Common myeloid progenitor, CD34-positive (primary cell): ENCODE results near the gene PPP1R16B.

Source experiments
- CTCF ChIA-PET: fragments of 350-600 bp; sonication (Branson Sonifier 250); formaldehyde crosslinking; loops from one replicate; lab custom pipeline; 2021; ENCODE audit warnings: antibody characterized with exemption; lab: Charles Lee
- POLR2A ChIA-PET: fragments of 350-600 bp; sonication (Branson Sonifier 250); formaldehyde crosslinking; loops from one replicate; lab custom pipeline; 2021; ENCODE audit warnings: antibody characterized with exemption; lab: Charles Lee
- DNase-seq, 3 donors: peaks; one replicate each; pipeline versions ENCODE4 v3.0.0 to v3.0.0-alpha.2; 2013
- H3K27ac ChIP-seq, 2 experiments: 1 replicate in 1 of 2; 2 replicates in 1 of 2; pipeline ENCODE4 v1.7.0; 2013; ENCODE audit warnings: inconsistent platforms in 2 of 2, low read length in 2 of 2, mild to moderate bottlenecking in 2 of 2, low read depth in 1 of 2, moderate library complexity in 1 of 2; ENCODE audit not compliant: severe bottlenecking in 2 of 2, insufficient read depth in 1 of 2, poor library complexity in 1 of 2
- H3K27me3 ChIP-seq, 5 experiments: replicated peaks in 2 of 5; 1 replicate in 3 of 5; 2 replicates in 2 of 5; pipeline versions ENCODE4 v1.6.1 to v1.7.0; 2013; ENCODE audit warnings: low read length in 4 of 5, mild to moderate bottlenecking in 2 of 5, moderate library complexity in 2 of 5, inconsistent platforms in 1 of 5; ENCODE audit not compliant: insufficient read depth in 5 of 5, control insufficient read depth in 4 of 5
- H3K36me3 ChIP-seq, 4 experiments: 1 replicate in 2 of 4; 2 replicates in 2 of 4; pipeline versions ENCODE4 v1.6.1 to v1.7.0; 2013; ENCODE audit warnings: low read length in 3 of 4, control low read depth in 1 of 4, mild to moderate bottlenecking in 1 of 4; ENCODE audit not compliant: control insufficient read depth in 4 of 4, insufficient read depth in 4 of 4
- H3K4me1 ChIP-seq, 4 experiments: 1 replicate in 3 of 4; 2 replicates in 1 of 4; pipeline versions ENCODE4 v1.6.1 to v1.7.1; 2013; ENCODE audit warnings: low read length in 3 of 4, mild to moderate bottlenecking in 3 of 4, control low read depth in 1 of 4, inconsistent platforms in 1 of 4, moderate library complexity in 1 of 4; ENCODE audit not compliant: control insufficient read depth in 4 of 4, insufficient read depth in 4 of 4; ENCODE audit errors: control extremely low read depth in 1 of 4
- H3K4me3 ChIP-seq, 7 experiments: 1 replicate in 4 of 7; 2 replicates in 3 of 7; pipeline versions ENCODE4 v1.5.1 to v1.7.0; 2013; ENCODE audit warnings: mild to moderate bottlenecking in 7 of 7, low read length in 6 of 7, moderate library complexity in 6 of 7, inconsistent platforms in 2 of 7, low read depth in 2 of 7, control low read depth in 1 of 7; ENCODE audit not compliant: insufficient read depth in 4 of 7, control insufficient read depth in 1 of 7; ENCODE audit errors: extremely low read depth in 1 of 7
- H3K9me3 ChIP-seq, 5 experiments: 1 replicate in 4 of 5; 2 replicates in 1 of 5; pipeline versions ENCODE4 v1.6.1 to v1.7.1; 2013; ENCODE audit warnings: low read length in 4 of 5, mild to moderate bottlenecking in 2 of 5, inconsistent platforms in 1 of 5, low read depth in 1 of 5, moderate library complexity in 1 of 5; ENCODE audit not compliant: control insufficient read depth in 4 of 5, insufficient read depth in 2 of 5; ENCODE audit errors: control extremely low read depth in 1 of 5
- WGBS: methylation state at CpG from one replicate; pipeline ENCODE4 v1.1.5; 2013; ENCODE audit not compliant: insufficient coverage; 5-methylcytosine and 5-hydroxymethylcytosine counted together

Gene PPP1R16B

GRCh38 chr20:38829296-38829875 is 23.9 kb downstream of the PPP1R16B start:
- no peak for DNase-seq
- H3K36me3 ChIP-seq: no peaks in the 10 kb centered on the region
- H3K27me3 ChIP-seq: no peaks in the 10 kb centered on the region
- no peaks in the 10 kb centered on the region for H3K9me3 ChIP-seq
- ChIA-PET CTCF (no interaction called here), POLR2A (interaction anchor here (0.6 to 2.3 kb wide), 2 partner anchors 13 to 24 kb away, joined by 3 to 7 read pairs; partner anchors contain the start of gene PPP1R16B)
- peaks cover 0 to 19% (median 7%) of the 10 kb centered on the region in 4 experiments for H3K4me1 ChIP-seq
- H3K4me3 ChIP-seq: no peak overlapping the region
- WGBS: 98% methylated on average over 6 of the region's 7 CpGs
- H3K27ac ChIP-seq: no peak overlapping the region

GRCh38 chr20:38830356-38830755 is 24.9 kb downstream of the PPP1R16B start:
- CTCF ChIA-PET: interaction anchor here (0.6 to 1.6 kb wide), 2 partner anchors 12 to 63 kb away, joined by 3 to 4 read pairs; no protein-coding TSS in a partner anchor
- WGBS: no CpG with 5 or more reads among the region's 1 CpG
- POLR2A ChIA-PET: interaction anchor here (1.0 to 2.3 kb wide), 4 partner anchors 12 to 25 kb away, joined by 3 to 13 read pairs (median 6); partner anchors contain the start of gene PPP1R16B
- Histone ChIP-seq H3K36me3 (no peaks in the 10 kb centered on the region), H3K27ac (no peak overlapping the region), H3K27me3 (no peaks in the 10 kb centered on the region), H3K9me3 (no peaks in the 10 kb centered on the region), H3K4me1 (peaks cover 0 to 19% (median 7%) of the 10 kb centered on the region in 4 experiments), H3K4me3 (no peak overlapping the region)
- DNase-seq: no peak

- Histone ChIP-seq H3K36me3 (peaks cover 0 to 3% (median 0%) of the 10 kb centered on the region in 4 experiments), H3K4me3 (no peak overlapping the region), H3K27me3 (no peaks in the 10 kb centered on the region), H3K4me1 (peaks cover 0 to 19% (median 7%) of the 10 kb centered on the region in 4 experiments), H3K27ac (no peak overlapping the region), H3K9me3 (no peaks in the 10 kb centered on the region)
- ChIA-PET POLR2A (interaction anchor here (0.6 to 2.3 kb wide), 7 partner anchors 10 to 220 kb away, joined by 3 to 13 read pairs (median 4); partner anchors contain the start of gene PPP1R16B), CTCF (interaction anchor here (1.6 kb wide), 1 partner anchor 62 kb away, joined by 4 read pairs; no protein-coding TSS in a partner anchor)
- 93% methylated on average over 11 of the region's 11 CpGs for WGBS
- no peak for DNase-seq
Observed at GRCh38 chr20:38831049-38831691, 25.7 kb downstream of the PPP1R16B start.

DNA sequence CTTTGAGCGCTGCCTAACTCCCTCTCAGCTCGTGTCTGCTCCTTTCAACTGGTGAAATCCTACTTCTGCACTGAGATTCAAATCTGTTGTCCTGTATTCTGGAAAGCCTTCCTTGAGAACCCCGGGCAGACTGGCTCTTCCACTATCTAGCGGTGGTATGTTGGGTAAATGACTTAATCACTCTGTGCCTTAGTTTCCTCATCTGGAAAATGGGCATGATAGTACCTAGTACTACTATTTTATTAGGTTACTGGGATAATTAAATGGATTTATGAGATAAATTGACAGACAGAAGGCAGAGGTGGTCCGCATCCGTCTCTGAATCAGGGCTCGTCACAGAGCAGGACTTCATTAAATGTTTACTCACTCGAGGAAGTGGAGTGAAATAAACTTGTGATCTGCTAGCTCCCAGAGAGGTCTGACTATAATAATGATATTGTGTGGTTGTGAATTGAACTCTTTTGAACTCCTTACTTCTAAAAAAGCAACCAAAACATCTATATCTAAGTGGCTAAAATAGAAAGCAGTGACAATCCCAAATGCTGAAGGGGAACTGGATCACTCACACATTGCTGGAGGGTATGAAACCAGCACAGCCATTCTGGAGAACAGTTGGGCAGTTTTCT is 26.6 kb downstream of the PPP1R16B start:
- POLR2A ChIA-PET: interaction anchor here (1.1 to 2.3 kb wide), 3 partner anchors 22 to 44 kb away, joined by 4 to 6 read pairs (median 4); partner anchors contain the start of gene PPP1R16B
- H3K4me1 ChIP-seq: peaks cover 0 to 18% (median 7%) of the 10 kb centered on the region in 4 experiments
- CTCF ChIA-PET: interaction anchor here (0.8 to 1.6 kb wide), 2 partner anchors 61 to 63 kb away, joined by 3 to 4 read pairs; no protein-coding TSS in a partner anchor
- no peak for DNase-seq
- H3K27me3 ChIP-seq: no peaks in the 10 kb centered on the region
- H3K4me3 ChIP-seq: no peak overlapping the region
- no peaks in the 10 kb centered on the region for H3K9me3 ChIP-seq
- WGBS: 85% methylated on average over 4 of the region's 8 CpGs
- H3K36me3 ChIP-seq: peaks cover 0 to 4% (median 1%) of the 10 kb centered on the region in 4 experiments
- no peak overlapping the region for H3K27ac ChIP-seq

DNA sequence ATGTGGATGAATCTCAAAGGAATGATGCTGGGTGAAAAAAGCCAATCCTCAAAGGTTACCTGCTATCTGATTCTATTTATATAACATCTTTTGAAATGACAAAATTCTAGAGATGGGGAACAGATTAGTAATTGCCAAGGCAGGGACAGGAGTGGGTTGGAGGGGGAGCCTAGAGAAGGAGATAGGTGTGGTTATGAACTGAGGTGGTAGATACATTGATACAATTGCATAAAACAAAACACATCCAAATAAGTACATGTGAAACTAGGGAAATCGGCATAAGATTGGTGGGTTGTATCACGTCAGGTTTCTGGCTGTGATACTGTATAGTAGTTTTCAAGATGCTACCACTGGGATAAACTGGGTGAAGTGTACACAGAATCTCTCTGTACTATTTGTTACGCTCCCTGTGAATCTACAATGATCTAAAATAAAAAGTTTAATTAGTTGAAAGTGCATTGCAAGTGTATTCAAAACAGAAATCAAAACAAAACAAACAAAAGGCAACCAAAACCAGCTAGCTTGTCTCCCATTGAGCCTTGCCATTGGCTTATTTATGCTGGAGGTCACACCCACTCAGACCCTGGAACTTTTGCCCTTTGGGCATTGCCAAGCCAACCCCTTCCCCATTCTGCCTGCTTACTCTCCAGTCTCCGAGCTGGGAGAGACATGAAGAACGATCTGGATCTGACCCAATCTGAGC is 27.8 kb downstream of the PPP1R16B start:
- Histone ChIP-seq H3K4me3 (no peak overlapping the region), H3K27ac (no peak overlapping the region), H3K36me3 (peaks cover 0 to 4% (median 3%) of the 10 kb centered on the region in 4 experiments), H3K27me3 (no peaks in the 10 kb centered on the region), H3K9me3 (no peaks in the 10 kb centered on the region), H3K4me1 (peaks cover 0 to 7% (median 3%) of the 10 kb centered on the region in 4 experiments)
- ChIA-PET CTCF (interaction anchor here (1.0 to 1.5 kb wide), 3 partner anchors 11 to 108 kb away, joined by 3 to 4 read pairs (median 3); no protein-coding TSS in a partner anchor), POLR2A (interaction anchor here (1.0 to 2.0 kb wide), 3 partner anchors 11 to 46 kb away, joined by 3 to 6 read pairs (median 4); partner anchors contain the start of gene PPP1R16B)
- DNase-seq: no peak
- WGBS: 100% methylated on average over 4 of the region's 5 CpGs

DNA sequence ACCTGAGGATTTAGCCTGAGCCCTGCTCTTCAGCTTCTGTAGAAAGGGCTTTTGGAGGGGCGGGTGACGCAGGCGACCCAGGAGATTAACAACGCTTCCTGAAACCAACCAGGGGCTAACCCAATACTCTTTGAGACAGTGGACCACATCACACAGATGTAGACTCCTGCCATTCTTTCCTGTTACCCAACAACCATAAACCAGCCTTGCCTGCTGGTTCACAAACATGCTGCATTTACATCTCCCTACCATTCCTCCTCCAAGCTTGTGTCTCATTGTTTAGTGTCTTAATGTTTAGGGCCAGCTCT is 28.3 kb downstream of the PPP1R16B start:
- DNase-seq: no peak
- Histone ChIP-seq H3K4me1 (peaks cover 0 to 4% (median 1%) of the 10 kb centered on the region in 4 experiments), H3K27me3 (no peaks in the 10 kb centered on the region), H3K36me3 (peaks cover 3 to 4% (median 3%) of the 10 kb centered on the region in 4 experiments), H3K27ac (no peak overlapping the region), H3K4me3 (no peak overlapping the region), H3K9me3 (no peaks in the 10 kb centered on the region)
- no CpG with 5 or more reads among the region's 4 CpGs for WGBS
- ChIA-PET POLR2A (interaction anchor here (1.0 to 2.0 kb wide), 3 partner anchors 12 to 45 kb away, joined by 3 to 6 read pairs (median 4); partner anchors contain the start of gene PPP1R16B), CTCF (interaction anchor here (0.9 to 5.0 kb wide), 5 partner anchors 12 to 108 kb away, joined by 3 to 16 read pairs (median 4); no protein-coding TSS in a partner anchor)
